Ascending aorta (tissue), 2 donors: ENCODE data around the gene LRBA. TPM values are rescaled to one million over a fixed set of nuclear protein-coding genes. Genes with fewer than 3 reads are reported as not detected.

Experiments used
- DNase-seq, 2 donors: peaks; one replicate each; pipeline ENCODE4 v3.0.0-alpha.2; 2019; ENCODE audit warnings: low spot score in 2 of 2
- H3K27ac ChIP-seq, 2 donors: fragments of 200-600 bp; sonication (generic); one replicate each; pipeline ENCODE4 v1.5.1; 2016 to 2017; ENCODE audit warnings: mild to moderate bottlenecking in 1 of 2
- H3K27me3 ChIP-seq: fragments of 200-600 bp; sonication (generic); one replicate; pipeline ENCODE4 v1.5.1; 2017
- H3K36me3 ChIP-seq, 2 donors: fragments of 200-600 bp; sonication (generic); one replicate each; pipeline ENCODE4 v1.5.1; 2016
- H3K4me1 ChIP-seq, 2 donors: fragments of 200-600 bp; sonication (generic); one replicate each; pipeline ENCODE4 v1.5.1; 2016 to 2017; ENCODE audit warnings: mild to moderate bottlenecking in 1 of 2
- H3K4me3 ChIP-seq, 2 donors: fragments of 200-600 bp; sonication (generic); one replicate each; pipeline ENCODE4 v1.5.1; 2016 to 2017; ENCODE audit warnings: mild to moderate bottlenecking in 1 of 2
- H3K9me3 ChIP-seq, 2 donors: fragments of 200-600 bp; sonication (generic); one replicate each; pipeline ENCODE4 v1.5.1; 2016
- intact Hi-C: fragments of 100-400 bp; cut with DNase I; formaldehyde crosslinking; loops from one replicate; pipeline ENCODE4 v1.15.1; 2023
- total RNA-seq: library from RNA; depleted of rRNA; stranded (reverse); fragments of >200 nt; gene quantifications from one replicate; pipeline ENCODE4 v1.1.0, GENCODE V29; 2016
- TF ChIP-seq, protein P1 (sequence below), 3 experiments: fragments of 200-600 bp in 2 of 3; fragments of 450-650 bp in 1 of 3; sonication (generic) in 2 of 3; IDR thresholded peaks; one replicate each; pipeline ENCODE4 v1.5.1; 2016 to 2019; ENCODE audit warnings: antibody characterized with exemption in 3 of 3, mild to moderate bottlenecking in 1 of 3, moderate library complexity in 1 of 3

Gene LRBA
- total RNA-seq, 1 donor from 2014 or later = 15.2 TPM

DNA sequence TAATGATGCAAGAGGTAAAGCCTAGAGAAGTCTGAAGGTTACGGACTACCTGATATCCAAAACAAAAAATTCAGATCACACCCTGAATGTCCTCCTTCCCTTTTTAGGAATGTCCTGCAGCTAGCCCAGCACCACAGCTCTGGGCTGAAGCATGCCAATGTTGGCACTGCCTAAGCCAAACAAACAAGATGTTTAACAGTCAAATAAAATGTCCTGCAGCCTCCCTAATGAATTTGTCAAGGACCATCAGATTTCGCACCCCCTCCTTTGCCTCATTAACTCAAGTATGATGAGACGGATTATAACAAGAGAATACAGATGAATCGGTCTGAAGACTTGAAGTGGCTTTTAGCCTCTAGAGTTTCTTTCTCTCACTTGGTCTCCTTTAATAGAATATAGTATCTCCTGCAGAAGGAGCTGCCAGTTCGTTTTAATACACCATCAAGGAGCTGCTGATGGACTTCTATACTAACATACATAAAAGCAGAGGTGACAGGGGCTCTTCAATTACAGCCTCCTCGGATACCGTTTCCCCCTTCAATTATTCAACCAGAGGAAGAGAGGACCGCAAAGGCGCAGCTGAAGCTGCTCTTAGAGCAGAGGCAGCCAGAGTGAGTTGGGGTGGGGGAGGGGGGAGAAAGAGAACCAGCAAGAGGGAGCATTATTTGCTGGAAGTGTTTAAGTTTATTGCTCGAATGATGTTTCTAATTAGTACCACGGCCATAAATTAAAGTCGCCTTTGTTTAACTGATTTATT is 436.2 kb downstream of the LRBA start:
- intact Hi-C loops = no loop called here

DNA sequence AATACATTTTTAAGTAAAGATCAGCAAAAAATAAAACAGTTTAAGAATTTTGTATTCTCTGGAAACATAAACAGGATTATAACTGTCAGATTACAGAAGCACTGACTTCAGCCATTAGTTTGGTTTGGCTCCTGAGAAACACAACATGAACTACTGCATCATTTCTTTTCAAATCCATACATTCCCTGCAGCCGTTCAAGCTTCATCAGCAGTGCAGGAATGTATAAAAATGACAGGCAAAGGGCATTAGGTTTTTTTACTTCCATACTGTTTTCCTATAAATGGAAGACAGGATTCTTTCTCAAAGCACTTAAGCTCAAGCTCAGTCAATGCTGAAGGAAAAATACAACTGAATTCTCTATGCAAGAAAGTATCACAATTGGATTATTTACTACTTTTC is 437.3 kb downstream of the LRBA start:
- Histone ChIP-seq H3K4me3 (no peak overlapping the region), H3K36me3 (no peaks in the 10 kb centered on the region), H3K4me1 (no peaks in the 10 kb centered on the region), H3K27ac (no peak overlapping the region), H3K9me3 (no peaks in the 10 kb centered on the region), H3K27me3 (no peaks in the 10 kb centered on the region)
- TF ChIP-seq, protein P1, sequence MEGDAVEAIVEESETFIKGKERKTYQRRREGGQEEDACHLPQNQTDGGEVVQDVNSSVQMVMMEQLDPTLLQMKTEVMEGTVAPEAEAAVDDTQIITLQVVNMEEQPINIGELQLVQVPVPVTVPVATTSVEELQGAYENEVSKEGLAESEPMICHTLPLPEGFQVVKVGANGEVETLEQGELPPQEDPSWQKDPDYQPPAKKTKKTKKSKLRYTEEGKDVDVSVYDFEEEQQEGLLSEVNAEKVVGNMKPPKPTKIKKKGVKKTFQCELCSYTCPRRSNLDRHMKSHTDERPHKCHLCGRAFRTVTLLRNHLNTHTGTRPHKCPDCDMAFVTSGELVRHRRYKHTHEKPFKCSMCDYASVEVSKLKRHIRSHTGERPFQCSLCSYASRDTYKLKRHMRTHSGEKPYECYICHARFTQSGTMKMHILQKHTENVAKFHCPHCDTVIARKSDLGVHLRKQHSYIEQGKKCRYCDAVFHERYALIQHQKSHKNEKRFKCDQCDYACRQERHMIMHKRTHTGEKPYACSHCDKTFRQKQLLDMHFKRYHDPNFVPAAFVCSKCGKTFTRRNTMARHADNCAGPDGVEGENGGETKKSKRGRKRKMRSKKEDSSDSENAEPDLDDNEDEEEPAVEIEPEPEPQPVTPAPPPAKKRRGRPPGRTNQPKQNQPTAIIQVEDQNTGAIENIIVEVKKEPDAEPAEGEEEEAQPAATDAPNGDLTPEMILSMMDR (IDR thresholded peaks at IDR 0.05) = no peak
- intact Hi-C loops = no loop called here
- DNase-seq = no peak

More for the DNA sequence above, 436.2 kb downstream of the LRBA start:
- no peak for DNase-seq
- H3K4me1 ChIP-seq = no peaks in the 10 kb centered on the region
- TF ChIP-seq, protein P1 (IDR thresholded peaks at IDR 0.05) = no peak
- no peaks in the 10 kb centered on the region for H3K9me3 ChIP-seq
- H3K36me3 ChIP-seq = no peaks in the 10 kb centered on the region
- H3K27ac ChIP-seq = peak overlapping the region in 1 of 2 donors; percentile 58
- peak overlapping the region; percentile 27 to 60 for H3K4me3 ChIP-seq
- H3K27me3 ChIP-seq = no peaks in the 10 kb centered on the region

DNA sequence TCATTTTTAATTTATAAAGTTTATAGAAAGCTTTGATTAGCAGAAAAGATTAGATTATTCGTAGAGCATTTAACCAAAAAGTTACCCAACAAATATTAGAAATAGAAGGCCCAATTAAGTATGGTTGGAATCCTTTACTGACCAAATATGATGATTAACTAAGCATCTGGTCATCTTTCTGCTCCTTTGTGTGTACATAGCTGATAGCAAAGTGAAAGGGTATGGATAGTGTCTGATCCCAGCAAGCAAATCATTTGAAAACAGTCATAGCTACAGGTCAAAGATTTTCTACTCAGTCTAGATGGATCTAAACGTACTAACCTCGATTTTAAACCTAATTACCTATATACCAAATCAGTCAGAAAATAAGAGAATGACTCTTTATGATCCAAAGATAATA is 440.4 kb downstream of the LRBA start:
- intact Hi-C loops = no loop called here
- H3K27ac ChIP-seq = no peak overlapping the region

DNA sequence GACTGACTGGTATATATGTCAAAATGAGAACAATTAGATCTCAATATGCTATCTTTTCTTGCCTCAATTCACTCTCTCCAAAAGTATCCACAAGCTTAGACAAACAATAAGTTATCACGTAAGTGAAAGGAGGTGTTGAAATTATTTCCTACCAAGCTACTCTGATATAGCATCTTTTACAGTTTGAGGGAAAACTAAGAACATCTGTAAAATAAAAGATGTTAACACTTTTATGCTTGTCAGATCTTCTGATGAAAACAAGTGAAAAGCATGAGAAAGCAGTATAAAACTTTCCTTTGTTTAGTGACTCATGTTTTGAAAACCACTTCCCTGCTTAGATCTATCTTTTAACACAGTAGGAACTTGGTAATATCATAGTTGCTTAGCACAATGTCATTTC is 441.6 kb downstream of the LRBA start:
- Histone ChIP-seq H3K4me3 (no peak overlapping the region), H3K27ac (no peak overlapping the region), H3K36me3 (peaks cover 0 to 3% of the 10 kb centered on the region in 2 donors), H3K27me3 (no peaks in the 10 kb centered on the region), H3K9me3 (no peaks in the 10 kb centered on the region), H3K4me1 (no peaks in the 10 kb centered on the region)
- no peak for DNase-seq
- intact Hi-C loops = no loop called here
- TF ChIP-seq, protein P1 (IDR thresholded peaks at IDR 0.05) = no peak

More for the DNA sequence above, 440.4 kb downstream of the LRBA start:
- no peaks in the 10 kb centered on the region for H3K36me3 ChIP-seq
- H3K4me1 ChIP-seq = no peaks in the 10 kb centered on the region
- DNase-seq = no peak
- no peak overlapping the region for H3K4me3 ChIP-seq
- no peaks in the 10 kb centered on the region for H3K27me3 ChIP-seq
- no peaks in the 10 kb centered on the region for H3K9me3 ChIP-seq
- TF ChIP-seq, protein P1 (IDR thresholded peaks at IDR 0.05) = no peak

DNA sequence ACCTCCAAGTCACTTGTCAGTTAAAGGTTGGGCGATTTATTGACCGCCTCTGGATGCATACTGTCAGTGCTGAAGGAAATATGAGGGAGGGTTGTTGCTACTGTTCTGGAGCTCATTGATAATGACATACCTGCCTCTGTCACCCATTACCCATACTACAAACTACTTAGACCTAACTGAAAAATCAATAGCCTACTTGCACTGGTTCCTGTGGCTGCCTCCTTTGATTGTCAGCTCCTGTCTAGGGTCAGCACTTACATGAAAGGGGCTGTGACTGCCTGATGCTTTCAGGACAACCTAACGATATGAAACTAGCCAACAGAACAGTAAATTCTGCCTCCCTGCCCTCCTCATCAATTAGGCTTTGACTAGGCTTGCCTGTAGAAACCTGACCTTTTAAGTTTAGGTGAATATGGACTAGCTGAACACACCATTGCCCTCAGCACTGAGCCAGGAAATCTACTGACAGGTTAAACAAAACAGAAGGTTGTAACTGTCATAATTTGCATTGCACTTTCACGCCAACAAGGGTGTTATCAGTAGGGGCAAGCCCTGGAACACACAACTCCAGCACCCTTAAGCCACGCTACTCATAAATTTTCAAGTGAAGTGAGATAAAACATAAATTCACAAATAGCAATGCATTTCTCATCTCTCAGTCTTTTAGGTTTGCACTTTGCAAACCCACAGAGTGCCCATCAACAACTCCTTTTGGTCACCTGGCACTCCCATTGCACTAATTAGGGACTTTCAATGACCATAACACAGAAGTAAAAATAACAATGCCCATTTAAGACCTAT is 442.2 kb downstream of the LRBA start:
- Histone ChIP-seq H3K27me3 (no peaks in the 10 kb centered on the region), H3K4me3 (no peak overlapping the region), H3K36me3 (peaks cover 0 to 3% of the 10 kb centered on the region in 2 donors), H3K27ac (no peak overlapping the region), H3K4me1 (no peaks in the 10 kb centered on the region), H3K9me3 (no peaks in the 10 kb centered on the region)
- TF ChIP-seq, protein P1 (IDR thresholded peaks at IDR 0.05) = no peak
- intact Hi-C loops = no loop called here
- no peak for DNase-seq
